GM20431 (cell line): ENCODE results near the gene SLC6A9.

Experiments used
- in situ Hi-C: fragments of 300-500 bp; cut with MseI, MboI; formaldehyde crosslinking; loops from one replicate; pipeline ENCODE4 v1.15.0; 2020; ENCODE audit warnings: low sequenced_read_pairs; ENCODE audit not compliant: unreplicated experiment

The SLC6A9 gene

DNA sequence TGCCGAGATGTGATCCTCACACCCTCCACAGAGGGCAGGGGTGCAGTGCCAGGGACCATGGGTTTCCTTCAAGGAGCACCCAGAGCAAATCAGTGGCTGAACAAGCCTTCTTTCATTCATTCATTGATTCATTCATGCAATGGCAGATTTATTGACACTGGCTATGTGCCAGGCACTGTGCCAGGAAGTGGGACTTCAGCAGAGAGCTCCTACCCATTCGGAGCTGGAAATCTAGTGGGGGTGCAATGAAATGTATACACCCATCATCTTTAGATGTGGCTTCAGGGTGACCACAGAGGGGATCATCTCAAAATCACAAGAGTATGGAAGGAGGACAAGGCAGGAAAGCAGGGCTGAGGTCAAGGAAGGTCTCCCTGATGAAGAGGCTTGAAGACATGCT lies 18.9 kb downstream of the SLC6A9 start:
- in situ Hi-C loops: no loop called here

GRCh38 chr1:44010935-44011471 lies 20.3 kb downstream of the SLC6A9 start:
- in situ Hi-C loops: no loop called here

DNA sequence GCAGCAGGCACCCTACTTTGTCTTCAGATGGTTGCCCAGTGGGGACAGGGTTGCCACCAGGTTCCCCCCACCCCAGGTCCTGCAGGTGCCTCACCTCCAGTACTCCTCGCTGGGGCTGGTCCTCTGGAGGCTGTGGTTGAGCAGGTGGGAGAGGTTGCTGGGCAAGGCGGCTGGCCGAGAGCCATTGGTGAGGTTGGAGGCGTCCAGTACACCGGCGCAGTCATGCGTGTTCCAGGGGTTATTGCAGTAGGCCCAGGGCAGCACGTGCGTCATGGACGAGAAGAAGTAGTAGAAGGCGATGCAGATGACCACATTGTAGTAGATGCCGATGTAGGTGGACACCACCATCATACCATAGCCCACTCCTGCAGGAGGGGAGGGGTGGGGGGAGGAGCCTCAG lies 23.0 kb downstream of the SLC6A9 start:
- in situ Hi-C loops: no loop called here

GRCh38 chr1:44002606-44003157 lies 28.6 kb downstream of the SLC6A9 start:
- in situ Hi-C loops: no loop called here

GRCh38 chr1:44002165-44002564 lies 29.1 kb downstream of the SLC6A9 start:
- in situ Hi-C loops: no loop called here

DNA sequence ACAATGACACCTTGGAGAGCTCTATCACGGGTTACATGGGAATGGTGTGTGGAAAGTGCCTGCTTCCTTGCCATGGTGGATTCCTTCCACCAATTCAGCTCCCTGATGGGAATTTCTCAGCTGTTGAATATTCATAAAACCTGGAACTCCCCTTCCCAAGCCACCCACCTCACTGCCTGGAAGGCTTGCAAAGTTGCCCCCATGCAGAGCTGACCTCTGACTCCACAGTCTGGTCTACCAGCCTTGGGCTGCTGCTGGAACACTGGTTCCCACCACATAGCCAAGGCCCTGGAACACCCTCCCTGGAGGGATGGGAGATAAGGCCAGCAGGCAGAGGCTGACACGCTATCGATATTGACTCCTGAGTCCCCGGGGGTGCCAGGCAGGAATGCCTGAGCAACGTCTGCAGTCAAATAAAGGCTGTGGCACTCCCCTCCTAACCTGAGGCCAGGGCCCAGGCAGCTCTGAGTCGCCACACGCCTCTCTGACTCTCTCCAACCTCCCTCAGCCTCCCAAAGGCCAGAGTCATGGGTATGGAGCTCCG lies 31.1 kb downstream of the SLC6A9 start:
- in situ Hi-C loops: no loop called here

GRCh38 chr1:43999455-43999854 lies 31.8 kb downstream of the SLC6A9 start:
- in situ Hi-C loops: no loop called here

GRCh38 chr1:43998000-43998378 lies 33.3 kb downstream of the SLC6A9 start:
- in situ Hi-C loops: no loop called here

- in situ Hi-C loops: no loop called here
Observed at GRCh38 chr1:43997295-43997999, 33.8 kb downstream of the SLC6A9 start.

- in situ Hi-C loops: no loop called here
Observed at GRCh38 chr1:43996733-43997115, 34.5 kb downstream of the SLC6A9 start.

GRCh38 chr1:43995984-43996732 lies 35.1 kb downstream of the SLC6A9 start:
- in situ Hi-C loops: no loop called here

- in situ Hi-C loops: no loop called here
Observed at GRCh38 chr1:43994794-43995790, 36.2 kb downstream of the SLC6A9 start.

DNA sequence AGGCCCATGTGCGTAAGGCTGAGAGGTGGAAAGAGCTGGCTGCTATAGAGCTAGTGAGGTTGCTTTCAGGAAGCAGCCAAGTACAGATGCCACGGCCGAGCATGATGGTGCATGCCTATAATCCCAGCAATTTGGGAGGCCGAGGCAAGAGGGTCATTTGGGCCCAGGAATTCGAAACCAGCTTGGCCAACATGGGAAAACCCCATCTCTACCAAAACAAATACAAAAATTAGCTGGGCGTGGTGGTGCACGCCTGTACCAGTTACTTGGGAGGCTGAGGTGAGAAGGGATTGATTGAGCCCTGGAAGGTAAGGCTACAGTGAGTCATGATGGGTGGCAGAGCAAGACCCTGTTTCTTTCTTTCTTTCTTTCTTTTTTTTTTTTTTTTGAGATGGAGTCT lies 37.2 kb downstream of the SLC6A9 start:
- in situ Hi-C loops: no loop called here

- in situ Hi-C loops: no loop called here
Observed at GRCh38 chr1:43993206-43993914, 37.9 kb downstream of the SLC6A9 start.

- in situ Hi-C loops: no loop called here
Observed at GRCh38 chr1:43992232-43992995, 38.8 kb downstream of the SLC6A9 start.

- in situ Hi-C loops: no loop called here
Observed at GRCh38 chr1:43991476-43992231, 39.6 kb downstream of the SLC6A9 start, which contains the start of gene CCDC24. CCDC24 (plus strand) TSS chr1:43991599; CDS start chr1:43991879, 280 bp downstream.

DNA sequence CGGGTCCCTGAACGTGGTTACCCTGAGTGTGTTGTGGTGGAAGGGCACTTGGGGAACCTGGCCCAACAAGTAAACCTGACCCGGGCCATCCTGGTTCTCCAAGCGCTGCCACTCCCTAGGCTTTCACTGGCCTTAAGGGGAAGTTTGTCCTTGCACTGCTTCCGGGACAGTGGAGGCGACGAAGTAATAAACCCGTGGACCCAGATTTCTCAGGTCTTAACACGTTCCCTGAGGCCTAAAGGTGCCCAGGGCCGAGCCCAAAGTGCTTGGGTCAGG lies 40.1 kb downstream of the SLC6A9 start:
- in situ Hi-C loops: no loop called here
